ENCODE results near the gene PRAF2.

The PRAF2 gene

GRCh38 chrX:49054073-49054762, 19.6 kb downstream of the PRAF2 start:
- Histone ChIP-seq H3K4me3 (peak overlapping the region; percentile 51 to 73 (median 61)), H3K27ac (peak overlapping the region in 17 of 21 experiments; percentile 35 to 93 (median 88))

GRCh38 chrX:49053223-49054072, 20.4 kb downstream of the PRAF2 start:
- Histone ChIP-seq H3K4me3 (peak overlapping the region; percentile 51 to 73 (median 61)), H3K27ac (peak overlapping the region; percentile 35 to 93 (median 88))

- H3K27ac ChIP-seq = peak overlapping the region in 15 of 21 experiments; percentile 19 to 99 (median 57)
- H3K4me3 ChIP-seq = peak overlapping the region in 2 of 7 experiments; percentile 10 to 17
These were observed 29.9 kb downstream of the PRAF2 start for GRCh38 chrX:49043987-49044281.

GRCh38 chrX:49043220-49043986, 30.4 kb downstream of the PRAF2 start, which contains the start of gene TFE3:
TSS of gene TFE3 (minus strand) at chrX:49043357. CDS start at chrX:49043226, 131 bp downstream.
- Histone ChIP-seq H3K4me3 (peak within 1 kb of the TSS; percentile 58 to 81 (median 71)), H3K27ac (peak within 1 kb of the TSS; percentile 92 to 100 (median 97))

GRCh38 chrX:49042581-49043219, 31.1 kb downstream of the PRAF2 start:
- H3K4me3 ChIP-seq = peak overlapping the region; percentile 58 to 81 (median 71)
- peak overlapping the region; percentile 92 to 100 (median 97) for H3K27ac ChIP-seq

- Histone ChIP-seq H3K27ac (peak overlapping the region; percentile 22 to 100 (median 97)), H3K4me3 (peak overlapping the region; percentile 58 to 81 (median 71))
These were observed 31.8 kb downstream of the PRAF2 start for GRCh38 chrX:49041744-49042580.

GRCh38 chrX:49040376-49040955, 33.3 kb downstream of the PRAF2 start:
- Histone ChIP-seq H3K27ac (peak overlapping the region in 19 of 21 experiments; percentile 17 to 99 (median 60)), H3K4me3 (peak overlapping the region in 2 of 7 experiments; percentile 5 to 71)

- Histone ChIP-seq H3K4me3 (peak overlapping the region in 2 of 7 experiments; percentile 5 to 71), H3K27ac (peak overlapping the region in 19 of 21 experiments; percentile 36 to 99 (median 66))
These were observed 34.0 kb downstream of the PRAF2 start for GRCh38 chrX:49039598-49040375.

GRCh38 chrX:49037883-49038475, 35.8 kb downstream of the PRAF2 start:
- no peak overlapping the region for H3K4me3 ChIP-seq
- H3K27ac ChIP-seq = no peak overlapping the region

- Histone ChIP-seq H3K27ac (no peak overlapping the region), H3K4me3 (no peak overlapping the region)
These were observed 43.5 kb downstream of the PRAF2 start for GRCh38 chrX:49030283-49030682.

- no peak overlapping the region for H3K27ac ChIP-seq
- H3K4me3 ChIP-seq = no peak overlapping the region
These were observed 43.9 kb downstream of the PRAF2 start for GRCh38 chrX:49029876-49030275.
